Ovary (tissue), 3 donors: ENCODE data around the gene TNFRSF25.
"Not testable (repeated sequence)": the region's sequence is repeated elsewhere in the genome, so short reads cannot be mapped to it uniquely, and the experiment has no call there.

Experiments
- EP300 ChIP-seq: sonication (generic); formaldehyde crosslinking; IDR thresholded peaks from one replicate; pipeline ENCODE4 v1.6.1; 2017; ENCODE audit warnings: antibody characterized with exemption
- POLR2A ChIP-seq: fragments of 450-650 bp; IDR thresholded peaks from one replicate; pipeline ENCODE4 v1.6.1; 2017; ENCODE audit warnings: antibody characterized with exemption, mild to moderate bottlenecking, moderate library complexity
- TF ChIP-seq, protein P1 (sequence below), 3 donors: fragments of 450-650 bp in 2 of 3; fragments of 200-600 bp in 1 of 3; IDR thresholded peaks; one replicate each; pipeline versions ENCODE4 v1.5.1 to v1.8.0; 2016 to 2022; ENCODE audit warnings: antibody characterized with exemption in 3 of 3, mild to moderate bottlenecking in 1 of 3
- donor health status: DM: no; HTN: no; CAD: no.

DNA sequence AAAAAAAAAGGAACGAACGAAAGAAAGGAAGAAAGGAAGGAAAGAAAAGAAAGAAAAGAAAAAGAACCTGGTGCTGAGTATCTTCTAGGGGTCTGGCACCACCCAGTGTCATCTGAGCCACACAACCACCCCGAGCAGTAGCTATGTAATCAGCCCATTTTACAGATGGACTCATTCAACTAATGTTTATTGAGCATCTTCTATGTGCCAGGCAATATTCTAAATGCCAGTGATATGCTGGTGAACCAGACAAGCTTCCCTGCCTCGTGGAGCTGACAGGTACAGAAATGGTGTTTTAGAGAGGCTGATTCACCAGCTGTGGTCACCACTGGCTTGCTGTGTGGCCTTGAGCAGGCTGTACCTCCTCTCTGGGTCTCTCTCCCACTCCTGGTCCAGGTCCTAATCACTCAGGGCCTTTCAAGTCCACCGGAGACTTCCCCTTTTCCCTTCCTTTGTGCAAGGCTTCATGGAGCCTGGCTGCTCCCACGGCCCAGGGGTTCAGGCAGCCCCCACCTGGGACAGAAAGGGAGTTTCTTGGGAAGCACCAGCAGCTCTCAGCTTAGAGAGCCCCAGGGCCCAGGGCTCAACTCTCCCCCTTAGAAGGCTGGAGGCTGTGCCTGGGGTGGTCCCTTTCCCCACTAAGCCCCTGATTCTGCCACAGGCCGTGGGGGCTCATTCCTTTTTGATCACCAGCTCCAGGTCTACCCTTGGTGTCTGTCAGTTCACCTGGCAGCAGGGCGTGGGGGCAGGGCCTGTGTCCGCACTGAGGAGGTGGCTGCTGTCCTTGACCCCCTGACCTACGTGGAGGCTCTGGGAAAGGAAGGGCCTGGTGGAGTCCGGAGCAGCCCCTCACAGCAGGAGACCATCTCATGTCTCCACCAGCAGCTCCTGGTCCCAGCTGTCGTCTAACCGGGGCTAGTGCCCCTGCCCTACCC is 34.1 kb downstream of the TNFRSF25 start:
- TF ChIP-seq, protein P1, sequence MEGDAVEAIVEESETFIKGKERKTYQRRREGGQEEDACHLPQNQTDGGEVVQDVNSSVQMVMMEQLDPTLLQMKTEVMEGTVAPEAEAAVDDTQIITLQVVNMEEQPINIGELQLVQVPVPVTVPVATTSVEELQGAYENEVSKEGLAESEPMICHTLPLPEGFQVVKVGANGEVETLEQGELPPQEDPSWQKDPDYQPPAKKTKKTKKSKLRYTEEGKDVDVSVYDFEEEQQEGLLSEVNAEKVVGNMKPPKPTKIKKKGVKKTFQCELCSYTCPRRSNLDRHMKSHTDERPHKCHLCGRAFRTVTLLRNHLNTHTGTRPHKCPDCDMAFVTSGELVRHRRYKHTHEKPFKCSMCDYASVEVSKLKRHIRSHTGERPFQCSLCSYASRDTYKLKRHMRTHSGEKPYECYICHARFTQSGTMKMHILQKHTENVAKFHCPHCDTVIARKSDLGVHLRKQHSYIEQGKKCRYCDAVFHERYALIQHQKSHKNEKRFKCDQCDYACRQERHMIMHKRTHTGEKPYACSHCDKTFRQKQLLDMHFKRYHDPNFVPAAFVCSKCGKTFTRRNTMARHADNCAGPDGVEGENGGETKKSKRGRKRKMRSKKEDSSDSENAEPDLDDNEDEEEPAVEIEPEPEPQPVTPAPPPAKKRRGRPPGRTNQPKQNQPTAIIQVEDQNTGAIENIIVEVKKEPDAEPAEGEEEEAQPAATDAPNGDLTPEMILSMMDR (IDR thresholded peaks at IDR 0.05): not testable (repeated sequence)
- TF ChIP-seq POLR2A, EP300: not testable (repeated sequence)
